ENCODE results near the gene CIPC.

DNA sequence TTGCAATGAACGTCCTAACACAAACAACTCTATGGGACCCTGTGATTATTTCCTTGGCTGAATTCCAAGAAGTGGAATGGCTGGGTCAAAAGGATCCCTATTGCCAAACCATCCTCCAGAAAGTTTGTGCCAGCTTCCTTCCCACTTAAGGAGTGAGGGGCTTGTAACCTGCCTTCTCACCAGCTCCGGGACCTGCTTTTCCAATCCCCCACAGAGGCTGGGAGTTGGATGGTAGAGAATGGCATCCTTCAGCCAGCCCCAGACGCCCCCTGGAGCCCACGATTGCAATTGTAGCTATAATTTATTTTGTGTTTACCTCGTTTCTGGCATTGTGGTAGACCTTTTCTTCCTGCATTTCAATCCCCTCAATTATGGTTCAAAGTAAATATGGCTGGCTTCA is 53.2 kb downstream of the CIPC start:
- TF ChIP-seq EZH2 (IDR thresholded peaks at IDR 0.05): no peak
- TF ChIP-seq FOXP2 (optimal IDR thresholded peaks at IDR 0.05; ENCODE audit: control extremely low read depth, extremely low read length, insufficient read depth): no peak
- TF ChIP-seq POLR2AphosphoS5 (IDR thresholded peaks at IDR 0.05; ENCODE audit: borderline replicate concordance, low read depth, low read length): no peak
